ENCODE results near the gene COPG2.

DNA sequence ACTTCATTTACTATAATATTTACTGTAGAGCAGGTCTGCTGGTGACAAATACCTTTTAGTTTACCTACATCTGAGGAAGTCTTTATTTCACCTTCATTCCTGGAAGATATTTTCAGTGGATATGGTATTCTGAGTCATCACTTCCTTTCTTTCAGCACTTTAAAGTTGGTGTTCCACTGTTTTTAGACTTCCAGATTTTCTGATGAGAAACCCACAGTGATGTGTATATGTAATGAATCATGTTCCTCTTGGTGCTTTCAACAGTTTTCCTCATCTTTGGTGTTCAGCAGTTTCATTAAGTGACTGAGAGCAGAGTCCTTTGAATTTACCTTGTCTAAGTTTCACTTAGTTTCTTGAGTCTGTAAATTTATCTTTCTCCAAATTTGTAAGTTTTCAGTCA, 36.4 kb downstream of the COPG2 start:
- TF ChIP-seq POLR2A (IDR thresholded peaks at IDR 0.05; ENCODE audit: low read depth, low read length), result no peak
- TF ChIP-seq, protein P1, sequence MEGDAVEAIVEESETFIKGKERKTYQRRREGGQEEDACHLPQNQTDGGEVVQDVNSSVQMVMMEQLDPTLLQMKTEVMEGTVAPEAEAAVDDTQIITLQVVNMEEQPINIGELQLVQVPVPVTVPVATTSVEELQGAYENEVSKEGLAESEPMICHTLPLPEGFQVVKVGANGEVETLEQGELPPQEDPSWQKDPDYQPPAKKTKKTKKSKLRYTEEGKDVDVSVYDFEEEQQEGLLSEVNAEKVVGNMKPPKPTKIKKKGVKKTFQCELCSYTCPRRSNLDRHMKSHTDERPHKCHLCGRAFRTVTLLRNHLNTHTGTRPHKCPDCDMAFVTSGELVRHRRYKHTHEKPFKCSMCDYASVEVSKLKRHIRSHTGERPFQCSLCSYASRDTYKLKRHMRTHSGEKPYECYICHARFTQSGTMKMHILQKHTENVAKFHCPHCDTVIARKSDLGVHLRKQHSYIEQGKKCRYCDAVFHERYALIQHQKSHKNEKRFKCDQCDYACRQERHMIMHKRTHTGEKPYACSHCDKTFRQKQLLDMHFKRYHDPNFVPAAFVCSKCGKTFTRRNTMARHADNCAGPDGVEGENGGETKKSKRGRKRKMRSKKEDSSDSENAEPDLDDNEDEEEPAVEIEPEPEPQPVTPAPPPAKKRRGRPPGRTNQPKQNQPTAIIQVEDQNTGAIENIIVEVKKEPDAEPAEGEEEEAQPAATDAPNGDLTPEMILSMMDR (IDR thresholded peaks at IDR 0.05; ENCODE audit: extremely low read depth in 1 of 2, insufficient read depth in 1 of 2, low read depth in 1 of 2, low read length in 2 of 2), result no peak
- no peak for TF ChIP-seq EZH2 (IDR thresholded peaks at IDR 0.05; ENCODE audit: borderline replicate concordance, low read depth, low read length, severe bottlenecking)
- TF ChIP-seq POLR2AphosphoS5 (IDR thresholded peaks at IDR 0.05; ENCODE audit: insufficient read depth, low read depth, low read length), result no peak
